ENCODE data around the gene NAT10. TPM values are rescaled to one million over a fixed set of nuclear protein-coding genes. Genes with fewer than 3 reads are reported as not detected.

Gene NAT10
- total RNA-seq, 1 experiment from 2014 or later: 91.4 TPM

GRCh38 chr11:34135439-34135838 lies 30.0 kb downstream of the NAT10 start:
- H3K4me3 ChIP-seq (ENCODE audit: low read depth, low read length): no peak overlapping the region

GRCh38 chr11:34136420-34136819 lies 31.0 kb downstream of the NAT10 start:
- no peak for DNase-seq
- Mint-ChIP-seq H3K36me3 (ENCODE audit: insufficient read depth, unreplicated experiment) (peaks cover 64% of the 10 kb centered on the region), H3K27ac (ENCODE audit: unreplicated experiment) (no peak overlapping the region), H3K9me3 (ENCODE audit: unreplicated experiment) (no peaks in the 10 kb centered on the region), H3K27me3 (ENCODE audit: insufficient read depth, unreplicated experiment) (no peaks in the 10 kb centered on the region), H3K4me1 (ENCODE audit: low read depth, unreplicated experiment) (no peaks in the 10 kb centered on the region), H3K4me3 (ENCODE audit: unreplicated experiment) (no peak overlapping the region)
- H3K27me3 ChIP-seq (replicated peaks; ENCODE audit: control insufficient read depth, insufficient read depth, low read length): no peaks in the 10 kb centered on the region
- ChIA-PET CTCF (no interaction called here), POLR2A (no interaction called here)
- intact Hi-C loops (cut with micrococcal nuclease; ENCODE audit: unreplicated experiment): no loop called here
- TF ChIP-seq CTCF (IDR thresholded peaks at IDR 0.05; ENCODE audit: insufficient read depth in 1 of 2, low read depth in 1 of 2, low read length in 1 of 2, severe bottlenecking in 1 of 2, unreplicated experiment in 1 of 2): no peak
- no peaks in the 10 kb centered on the region for H3K9me3 ChIP-seq
- H3K36me3 ChIP-seq (ENCODE audit: control insufficient read depth, insufficient read depth, low read length): peaks cover 2% of the 10 kb centered on the region
- no peak overlapping the region for H3K4me3 ChIP-seq (ENCODE audit: low read depth, low read length)
- BruUV-seq (replicated peaks): no TSS peak
- no peaks in the 10 kb centered on the region for H3K4me1 ChIP-seq

More at GRCh38 chr11:34135439-34135838, 30.0 kb downstream of the NAT10 start:
- DNase-seq: no peak
- TF ChIP-seq CTCF (IDR thresholded peaks at IDR 0.05; ENCODE audit: insufficient read depth in 1 of 2, low read depth in 1 of 2, low read length in 1 of 2, severe bottlenecking in 1 of 2, unreplicated experiment in 1 of 2): no peak
- H3K4me1 ChIP-seq: no peaks in the 10 kb centered on the region
- H3K27me3 ChIP-seq (replicated peaks; ENCODE audit: control insufficient read depth, insufficient read depth, low read length): no peaks in the 10 kb centered on the region
- intact Hi-C loops (cut with micrococcal nuclease; ENCODE audit: unreplicated experiment): no loop called here
- no peaks in the 10 kb centered on the region for H3K9me3 ChIP-seq
- no peaks in the 10 kb centered on the region for H3K4me1 Mint-ChIP-seq (ENCODE audit: low read depth, unreplicated experiment)
- peaks cover 68% of the 10 kb centered on the region for H3K36me3 Mint-ChIP-seq (ENCODE audit: insufficient read depth, unreplicated experiment)
- no peaks in the 10 kb centered on the region for H3K9me3 Mint-ChIP-seq (ENCODE audit: unreplicated experiment)
- BruUV-seq (replicated peaks): no TSS peak
- peaks cover 2% of the 10 kb centered on the region for H3K36me3 ChIP-seq (ENCODE audit: control insufficient read depth, insufficient read depth, low read length)
- no peaks in the 10 kb centered on the region for H3K27me3 Mint-ChIP-seq (ENCODE audit: insufficient read depth, unreplicated experiment)
- H3K4me3 Mint-ChIP-seq (ENCODE audit: unreplicated experiment): no peak overlapping the region
- ChIA-PET CTCF (no interaction called here), POLR2A (no interaction called here)
- no peak overlapping the region for H3K27ac Mint-ChIP-seq (ENCODE audit: unreplicated experiment)

- H3K36me3 Mint-ChIP-seq (ENCODE audit: insufficient read depth, unreplicated experiment): peaks cover 57% of the 10 kb centered on the region
- no peaks in the 10 kb centered on the region for H3K9me3 Mint-ChIP-seq (ENCODE audit: unreplicated experiment)
- H3K27ac Mint-ChIP-seq (ENCODE audit: unreplicated experiment): no peak overlapping the region
- TF ChIP-seq CTCF (IDR thresholded peaks at IDR 0.05; ENCODE audit: insufficient read depth in 1 of 2, low read depth in 1 of 2, low read length in 1 of 2, severe bottlenecking in 1 of 2, unreplicated experiment in 1 of 2): no peak
- CTCF ChIA-PET: no interaction called here
- no peaks in the 10 kb centered on the region for H3K27me3 ChIP-seq (replicated peaks; ENCODE audit: control insufficient read depth, insufficient read depth, low read length)
- no peaks in the 10 kb centered on the region for H3K4me1 ChIP-seq
- BruUV-seq (replicated peaks): no TSS peak
- H3K36me3 ChIP-seq (ENCODE audit: control insufficient read depth, insufficient read depth, low read length): no peaks in the 10 kb centered on the region; the same call in none of the 2 replicates
- no peaks in the 10 kb centered on the region for H3K4me1 Mint-ChIP-seq (ENCODE audit: low read depth, unreplicated experiment)
- no peaks in the 10 kb centered on the region for H3K9me3 ChIP-seq
- DNase-seq: no peak
- H3K4me3 Mint-ChIP-seq (ENCODE audit: unreplicated experiment): no peak overlapping the region
- no peak overlapping the region for H3K4me3 ChIP-seq (ENCODE audit: low read depth, low read length)
- POLR2A ChIA-PET: no interaction called here
- no peaks in the 10 kb centered on the region for H3K27me3 Mint-ChIP-seq (ENCODE audit: insufficient read depth, unreplicated experiment)
- intact Hi-C loops (cut with micrococcal nuclease; ENCODE audit: unreplicated experiment): no loop called here
Observed at GRCh38 chr11:34139346-34139745, 33.9 kb downstream of the NAT10 start.

Measured in Caco-2 (cell line).